RWPE2 (cell line): ENCODE results near the gene PLCL1.

Experiments
- ATAC-seq: fragments of 200-7000 bp; cut with Tn5 transposase; 3 replicates; pipeline ENCODE4 v1.9.1; 2021; ENCODE audit warnings: low read depth
- DNase-seq: peaks from one replicate; pipeline ENCODE4 v3.0.0-alpha.2; 2020; ENCODE audit warnings: low spot score
- H3K27ac ChIP-seq: fragments of 450-650 bp; 2 replicates; pipeline ENCODE4 v1.5.1; 2017; ENCODE audit warnings: mild to moderate bottlenecking; ENCODE audit not compliant: poor library complexity, severe bottlenecking
- H3K27me3 ChIP-seq: fragments of 250-450 bp; sonication (Bioruptor Pico); 2 replicates; pipeline ENCODE4 v1.5.1; 2021; ENCODE audit warnings: mild to moderate bottlenecking, moderate library complexity; ENCODE audit not compliant: insufficient read depth, poor library complexity, severe bottlenecking
- H3K36me3 ChIP-seq: fragments of 250-450 bp; sonication (Bioruptor Pico); 2 replicates; pipeline ENCODE4 v1.5.1; 2020; ENCODE audit warnings: low read depth, mild to moderate bottlenecking, moderate library complexity
- H3K4me1 ChIP-seq: fragments of 250-450 bp; sonication (Bioruptor Pico); 2 replicates; pipeline ENCODE4 v1.5.1; 2021; ENCODE audit warnings: mild to moderate bottlenecking, moderate library complexity; ENCODE audit not compliant: insufficient read depth, poor library complexity, severe bottlenecking
- H3K4me3 ChIP-seq: fragments of 250-450 bp; sonication (Bioruptor Pico); 2 replicates; pipeline ENCODE4 v1.5.1; 2021; ENCODE audit warnings: mild to moderate bottlenecking, moderate library complexity; ENCODE audit not compliant: severe bottlenecking
- H3K9me3 ChIP-seq: fragments of 250-450 bp; sonication (Bioruptor Pico); 2 replicates; pipeline ENCODE4 v1.5.1; 2021; ENCODE audit warnings: mild to moderate bottlenecking, moderate library complexity; ENCODE audit not compliant: severe bottlenecking
- TF ChIP-seq, protein P1 (sequence below): fragments of 450-650 bp; IDR thresholded peaks from one replicate; pipeline ENCODE4 v1.5.1; 2017; ENCODE audit warnings: mild to moderate bottlenecking, moderate library complexity; ENCODE audit not compliant: poor library complexity, severe bottlenecking

Gene PLCL1

DNA sequence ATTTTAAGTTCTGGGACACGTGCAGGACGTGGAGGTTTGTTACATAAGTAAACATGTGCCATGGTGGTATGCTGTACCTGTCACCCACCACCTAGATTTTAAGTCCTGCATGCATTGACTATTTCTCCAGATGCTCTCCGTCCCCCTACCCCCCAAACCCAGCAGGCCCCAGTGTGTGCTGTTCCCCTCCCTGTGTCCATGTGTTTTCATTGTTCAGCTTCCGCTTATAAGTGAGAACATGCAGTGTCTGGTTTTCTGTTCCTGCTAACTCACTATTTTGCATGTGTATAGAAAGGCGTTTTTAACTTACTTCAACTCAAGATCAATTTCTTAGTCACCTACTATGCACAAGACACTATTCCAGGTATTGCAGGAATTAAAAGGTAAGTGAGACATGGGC is 128.0 kb downstream of the PLCL1 start:
- Histone ChIP-seq H3K36me3 (no peaks in the 10 kb centered on the region), H3K9me3 (no peaks in the 10 kb centered on the region), H3K4me1 (no peaks in the 10 kb centered on the region), H3K27ac (no peak overlapping the region), H3K4me3 (no peak overlapping the region), H3K27me3 (no peaks in the 10 kb centered on the region)
- no peak for DNase-seq
- no peak for ATAC-seq
- TF ChIP-seq, protein P1, sequence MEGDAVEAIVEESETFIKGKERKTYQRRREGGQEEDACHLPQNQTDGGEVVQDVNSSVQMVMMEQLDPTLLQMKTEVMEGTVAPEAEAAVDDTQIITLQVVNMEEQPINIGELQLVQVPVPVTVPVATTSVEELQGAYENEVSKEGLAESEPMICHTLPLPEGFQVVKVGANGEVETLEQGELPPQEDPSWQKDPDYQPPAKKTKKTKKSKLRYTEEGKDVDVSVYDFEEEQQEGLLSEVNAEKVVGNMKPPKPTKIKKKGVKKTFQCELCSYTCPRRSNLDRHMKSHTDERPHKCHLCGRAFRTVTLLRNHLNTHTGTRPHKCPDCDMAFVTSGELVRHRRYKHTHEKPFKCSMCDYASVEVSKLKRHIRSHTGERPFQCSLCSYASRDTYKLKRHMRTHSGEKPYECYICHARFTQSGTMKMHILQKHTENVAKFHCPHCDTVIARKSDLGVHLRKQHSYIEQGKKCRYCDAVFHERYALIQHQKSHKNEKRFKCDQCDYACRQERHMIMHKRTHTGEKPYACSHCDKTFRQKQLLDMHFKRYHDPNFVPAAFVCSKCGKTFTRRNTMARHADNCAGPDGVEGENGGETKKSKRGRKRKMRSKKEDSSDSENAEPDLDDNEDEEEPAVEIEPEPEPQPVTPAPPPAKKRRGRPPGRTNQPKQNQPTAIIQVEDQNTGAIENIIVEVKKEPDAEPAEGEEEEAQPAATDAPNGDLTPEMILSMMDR, result no peak

DNA sequence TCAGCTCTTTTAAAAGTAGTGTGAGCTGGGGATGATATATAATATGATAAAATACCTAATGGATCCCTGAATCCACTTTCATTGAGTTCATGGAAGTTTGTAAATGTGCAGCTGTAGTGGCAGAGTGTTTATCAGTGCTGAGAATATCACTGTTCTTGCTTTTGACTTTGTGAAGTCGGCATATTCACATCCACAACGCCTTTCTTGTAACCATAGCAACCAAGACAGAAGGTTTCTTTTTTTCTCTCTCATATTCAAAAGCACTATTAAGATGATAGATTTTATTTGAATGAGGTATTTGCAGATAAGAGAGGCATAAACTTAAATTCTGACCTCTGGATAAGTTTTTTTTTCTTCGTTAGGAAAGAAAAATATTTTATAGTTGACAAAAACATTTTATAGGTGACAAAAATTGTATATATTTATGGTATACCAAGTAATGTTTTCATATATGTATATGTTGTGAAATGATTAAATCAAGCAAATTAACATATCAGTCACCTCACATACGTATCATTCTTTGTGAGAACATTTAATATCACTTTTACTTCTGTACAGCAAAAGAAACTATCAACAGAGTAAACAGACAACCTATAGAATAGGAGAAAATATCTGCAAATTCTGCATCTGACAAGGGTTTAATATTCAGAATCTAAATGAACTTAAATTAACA is 130.0 kb downstream of the PLCL1 start:
- H3K4me3 ChIP-seq, result no peak overlapping the region
- no peaks in the 10 kb centered on the region for H3K36me3 ChIP-seq
- H3K27ac ChIP-seq, result no peak overlapping the region
- H3K4me1 ChIP-seq, result no peaks in the 10 kb centered on the region
- ATAC-seq, result no peak
- TF ChIP-seq, protein P1, result no peak
- H3K27me3 ChIP-seq, result no peaks in the 10 kb centered on the region
- DNase-seq, result no peak
- no peaks in the 10 kb centered on the region for H3K9me3 ChIP-seq

DNA sequence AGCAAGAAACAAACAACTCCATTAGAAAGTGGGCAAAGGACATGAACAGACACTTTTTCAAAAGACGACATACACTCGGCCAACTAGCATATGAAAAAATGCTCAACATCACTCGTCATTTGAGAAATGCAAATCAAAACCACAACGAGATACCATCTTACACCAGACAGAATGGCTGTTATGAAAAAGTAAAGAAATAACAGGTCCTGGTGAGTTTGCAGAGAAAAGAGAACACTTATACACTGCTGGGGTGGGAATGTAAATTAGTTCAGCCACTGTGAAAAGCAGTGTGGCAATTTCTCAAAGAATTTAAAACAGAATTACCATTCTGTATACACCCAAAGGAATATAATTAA is 130.5 kb downstream of the PLCL1 start:
- no peak overlapping the region for H3K4me3 ChIP-seq
- DNase-seq (no peak), ATAC-seq (no peak)
- no peaks in the 10 kb centered on the region for H3K27me3 ChIP-seq
- H3K4me1 ChIP-seq, result no peaks in the 10 kb centered on the region
- H3K27ac ChIP-seq, result no peak overlapping the region
- TF ChIP-seq, protein P1, result no peak
- H3K9me3 ChIP-seq, result no peaks in the 10 kb centered on the region
- no peaks in the 10 kb centered on the region for H3K36me3 ChIP-seq

GRCh38 chr2:197937814-197938213 is 133.4 kb downstream of the PLCL1 start:
- Histone ChIP-seq H3K27ac (no peak overlapping the region), H3K36me3 (no peaks in the 10 kb centered on the region), H3K4me3 (no peak overlapping the region)

DNA sequence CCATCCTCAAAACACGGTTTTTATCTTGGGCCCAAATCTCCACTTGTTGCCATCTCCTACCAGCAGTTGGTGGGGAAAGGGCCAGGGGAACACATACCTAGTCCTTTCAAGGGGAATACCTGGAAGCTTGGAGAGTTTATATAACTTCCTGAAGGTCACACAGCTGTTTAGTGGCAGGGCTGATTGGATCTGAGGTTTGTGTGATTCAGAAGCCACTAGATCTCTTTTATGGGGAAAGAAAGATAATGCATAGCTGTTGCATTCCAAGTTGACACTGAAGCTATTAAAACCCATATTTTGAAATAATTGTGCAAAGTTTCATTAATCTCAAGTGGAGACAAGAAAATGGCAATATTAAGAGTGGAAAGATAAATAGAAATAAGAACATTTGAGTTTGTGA is 134.2 kb downstream of the PLCL1 start:
- no peak overlapping the region for H3K27ac ChIP-seq
- H3K36me3 ChIP-seq, result no peaks in the 10 kb centered on the region
- no peaks in the 10 kb centered on the region for H3K27me3 ChIP-seq
- DNase-seq (no peak), ATAC-seq (no peak)
- TF ChIP-seq, protein P1, result no peak
- no peak overlapping the region for H3K4me3 ChIP-seq
- H3K4me1 ChIP-seq, result no peaks in the 10 kb centered on the region
- no peaks in the 10 kb centered on the region for H3K9me3 ChIP-seq

More at GRCh38 chr2:197937814-197938213, 133.4 kb downstream of the PLCL1 start:
- DNase-seq (no peak), ATAC-seq (no peak)
- Histone ChIP-seq H3K27me3 (no peaks in the 10 kb centered on the region), H3K4me1 (no peaks in the 10 kb centered on the region), H3K9me3 (no peaks in the 10 kb centered on the region)
- TF ChIP-seq, protein P1, result no peak
